Fibroblast of skin of back (primary cell): ENCODE data around the gene CIC.
"Not testable (repeated sequence)": the region's sequence is repeated elsewhere in the genome, so short reads cannot be mapped to it uniquely, and the experiment has no call there.

ENCODE experiments used
- DNase-seq: peaks from one replicate; pipeline ENCODE4 v3.0.0-alpha.2; 2013

Gene CIC

GRCh38 chr19:42335971-42336370 lies 66.9 kb downstream of the CIC start:
- no peak for DNase-seq

GRCh38 chr19:42339126-42339860 lies 70.2 kb downstream of the CIC start:
- not testable (repeated sequence) for DNase-seq

- DNase-seq: not testable (repeated sequence)
Measured at GRCh38 chr19:42339922-42340321, 70.9 kb downstream of the CIC start.

- DNase-seq: no peak
Measured at GRCh38 chr19:42343344-42344110, 74.5 kb downstream of the CIC start.

- no peak for DNase-seq
Measured at GRCh38 chr19:42344336-42344893, 75.4 kb downstream of the CIC start.
